Posterior cingulate gyrus (tissue), 11 donors: Measurements from ENCODE around the gene SIRT4.
"Not testable (repeated sequence)": the region's sequence is repeated elsewhere in the genome, so short reads cannot be mapped to it uniquely, and the experiment has no call there.

Experiments
- DNase-seq, 10 donors: peaks; one replicate each; pipeline versions ENCODE4 v3.0.0 to v3.0.0-alpha.2; 2020 to 2021; ENCODE audit warnings: mixed read lengths in 3 of 10
- intact Hi-C: fragments of 100-400 bp; cut with DNase I; formaldehyde crosslinking; loops from one replicate; pipeline ENCODE4 v1.15.1; 2023

The SIRT4 gene, protein sequence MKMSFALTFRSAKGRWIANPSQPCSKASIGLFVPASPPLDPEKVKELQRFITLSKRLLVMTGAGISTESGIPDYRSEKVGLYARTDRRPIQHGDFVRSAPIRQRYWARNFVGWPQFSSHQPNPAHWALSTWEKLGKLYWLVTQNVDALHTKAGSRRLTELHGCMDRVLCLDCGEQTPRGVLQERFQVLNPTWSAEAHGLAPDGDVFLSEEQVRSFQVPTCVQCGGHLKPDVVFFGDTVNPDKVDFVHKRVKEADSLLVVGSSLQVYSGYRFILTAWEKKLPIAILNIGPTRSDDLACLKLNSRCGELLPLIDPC

DNA sequence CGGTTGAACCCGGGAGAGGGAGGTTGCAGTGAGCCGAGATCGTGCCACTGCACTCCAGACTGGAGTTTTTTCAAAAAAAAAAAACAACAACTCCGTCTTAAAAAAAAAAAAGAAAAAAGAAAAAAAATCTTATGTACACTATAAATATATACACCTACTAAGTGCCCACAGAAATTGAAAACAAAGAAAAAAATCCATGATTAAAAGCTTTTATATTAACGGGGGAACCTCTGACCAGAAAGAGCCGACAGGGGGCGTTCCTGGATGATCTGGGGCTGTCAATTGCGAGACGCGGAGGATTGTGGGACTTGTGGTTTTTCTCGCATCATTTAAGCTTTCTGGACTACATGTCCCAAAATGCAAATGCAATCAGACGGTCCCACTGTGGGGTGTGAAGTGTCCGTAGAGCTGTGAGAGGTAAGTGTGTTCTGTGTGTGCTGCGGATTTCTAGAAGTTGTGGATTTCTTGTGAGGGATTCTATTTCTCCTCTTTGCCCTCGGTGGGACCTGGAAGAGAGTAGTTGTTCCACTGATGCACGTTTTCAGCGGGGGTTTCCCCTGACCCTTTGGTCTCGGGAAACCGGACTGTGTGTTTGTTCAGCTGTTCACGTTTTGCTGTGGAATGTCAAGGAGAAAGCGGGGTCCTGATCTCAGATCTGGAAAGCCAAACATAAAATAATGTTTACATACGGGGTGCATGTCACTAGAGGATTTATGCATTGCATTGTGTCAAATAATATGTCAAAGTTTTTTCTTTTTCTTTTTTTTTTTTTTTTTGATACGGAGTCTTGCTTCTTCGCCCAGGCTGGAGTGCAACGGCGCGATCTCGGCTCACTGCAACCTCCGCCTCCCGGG, at the start of gene SIRT4:
Gene SIRT4, plus strand, starts transcription at position 360 of the 854 bp plus-strand sequence. CDS start 1,241 bp downstream, outside the sequence.
- intact Hi-C loops, result no loop called here
- peak; percentile 74 to 97 (median 88) for DNase-seq

- intact Hi-C loops, DNase-seq: not testable (repeated sequence)
These were observed 48.8 kb upstream of the SIRT4 start for GRCh38 chr12:120253313-120253712.

DNA sequence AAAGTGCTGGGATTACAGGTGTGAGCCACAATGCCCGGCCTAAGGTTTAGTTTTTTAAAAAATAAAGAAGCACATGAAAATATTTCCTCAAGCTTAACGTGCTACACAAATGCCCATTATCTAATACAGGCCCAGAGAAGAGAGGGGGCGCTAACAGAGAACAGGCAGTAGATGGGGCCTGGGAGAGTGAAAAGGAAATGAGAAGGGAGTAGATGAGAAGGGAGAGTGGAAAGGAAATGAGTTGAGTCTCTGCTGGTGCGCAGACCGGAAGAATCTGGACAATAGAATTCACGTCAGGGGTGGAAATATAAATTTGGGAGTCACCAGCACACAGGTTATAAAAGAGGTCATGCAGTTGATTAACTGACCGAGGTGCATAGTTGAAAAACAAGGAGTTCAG, 47.3 kb upstream of the SIRT4 start:
- intact Hi-C loops, result no loop called here
- no peak for DNase-seq

- intact Hi-C loops, result no loop called here
- DNase-seq, result peak in 3 of 10 donors; percentile 32 to 85 (median 52)
These were observed 44.9 kb upstream of the SIRT4 start for GRCh38 chr12:120257041-120257821.

DNA sequence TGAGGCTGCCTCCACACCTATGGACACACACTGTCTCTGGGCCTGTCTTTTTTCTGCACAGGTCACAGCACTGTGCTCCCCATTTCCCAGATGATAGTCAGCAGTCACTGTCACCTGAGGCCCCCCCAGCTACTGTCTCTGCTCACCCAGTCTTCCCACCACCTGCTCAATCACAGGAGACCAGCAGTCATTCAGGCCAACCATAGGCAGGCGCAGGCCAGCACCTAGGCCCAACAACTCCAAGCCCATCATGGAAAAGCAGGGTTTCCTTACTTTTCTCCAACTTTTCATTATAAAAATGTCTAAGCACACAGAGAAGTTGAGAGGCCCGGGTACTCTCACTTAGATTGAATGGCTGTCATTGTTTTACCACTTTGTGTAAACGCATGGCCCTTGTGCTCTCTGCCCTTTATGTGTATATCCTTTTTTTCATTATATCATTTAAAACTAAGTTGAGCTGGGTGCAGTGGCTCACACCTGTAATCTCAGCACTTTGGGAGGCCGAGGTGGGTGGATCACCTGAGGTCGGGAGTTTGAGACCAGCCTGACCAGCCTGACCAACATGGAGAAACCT, 43.7 kb upstream of the SIRT4 start:
- intact Hi-C loops, result no loop called here
- no peak for DNase-seq

- intact Hi-C loops, result no loop called here
- peak in 1 of 10 donors; percentile 8 for DNase-seq
These were observed 42.5 kb upstream of the SIRT4 start for GRCh38 chr12:120259418-120260202.

DNA sequence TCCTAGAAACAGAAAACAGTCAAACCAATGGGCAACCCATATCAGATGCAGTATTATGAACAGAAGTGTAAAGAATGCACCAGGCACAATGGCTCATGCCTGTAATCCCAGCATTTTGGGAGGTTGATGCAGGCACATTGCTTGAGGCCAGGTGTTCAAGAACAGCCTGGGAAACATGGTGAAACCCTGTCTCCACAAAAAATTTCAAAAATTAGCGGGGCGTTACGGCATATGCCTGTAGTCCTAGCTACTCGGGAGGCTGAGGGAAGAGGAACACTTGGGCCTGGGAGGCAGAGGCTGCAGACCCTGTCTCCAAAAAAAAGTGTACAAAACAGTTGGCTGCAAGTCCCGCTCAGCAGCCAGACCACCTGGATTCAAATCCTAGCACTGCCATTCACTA, 41.5 kb upstream of the SIRT4 start:
- intact Hi-C loops, result no loop called here
- DNase-seq, result peak in 1 of 10 donors; percentile 26

GRCh38 chr12:120261951-120262851, 39.9 kb upstream of the SIRT4 start:
- DNase-seq, result peak in 4 of 10 donors; percentile 24 to 83 (median 40)
- intact Hi-C loops, result no loop called here

GRCh38 chr12:120262852-120263747, 39.0 kb upstream of the SIRT4 start:
- peak in 2 of 10 donors; percentile 4 to 65 for DNase-seq
- intact Hi-C loops, result no loop called here

GRCh38 chr12:120263748-120264085, 38.4 kb upstream of the SIRT4 start:
- intact Hi-C loops, result no loop called here
- DNase-seq, result peak in 2 of 10 donors; percentile 1 to 5

DNA sequence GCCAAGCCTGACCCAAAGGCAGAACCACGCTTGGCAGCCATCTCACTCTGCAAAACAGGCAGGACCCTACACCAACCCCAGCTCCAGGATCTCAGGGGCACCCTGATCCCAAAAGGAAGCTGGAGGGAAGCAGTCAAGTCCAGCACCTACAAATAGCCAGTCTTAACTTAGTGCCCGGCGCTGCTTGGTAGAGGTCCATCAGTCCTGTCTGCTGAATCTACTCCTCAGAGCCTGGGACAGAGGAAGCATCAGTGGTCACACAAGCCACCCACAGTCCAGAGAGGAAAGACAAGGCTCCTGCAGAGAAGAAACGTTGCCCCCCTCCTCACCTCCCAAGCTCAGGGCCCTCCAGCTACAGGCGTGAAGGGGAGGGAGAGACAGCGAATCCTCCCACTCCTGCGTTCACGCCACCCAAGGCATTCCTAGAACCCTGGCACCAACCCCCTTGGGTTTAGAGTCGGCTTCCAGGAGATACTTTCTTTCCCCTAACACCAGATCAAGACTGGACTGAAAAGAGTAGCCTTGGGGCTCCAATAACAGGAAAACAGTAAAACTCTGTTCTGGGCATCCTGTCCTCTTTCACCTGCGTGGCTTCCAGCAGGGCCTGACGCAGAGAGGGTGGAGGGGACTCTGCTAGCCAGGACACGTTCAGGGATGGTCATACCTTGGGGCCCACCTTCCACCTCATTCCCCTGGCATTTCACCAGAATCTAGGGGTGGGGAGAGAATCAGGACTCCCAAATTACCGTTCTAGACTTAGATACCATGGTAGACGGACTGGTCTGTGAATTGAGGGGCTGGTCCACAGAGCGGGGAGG, 37.8 kb upstream of the SIRT4 start:
- intact Hi-C loops, result no loop called here

DNA sequence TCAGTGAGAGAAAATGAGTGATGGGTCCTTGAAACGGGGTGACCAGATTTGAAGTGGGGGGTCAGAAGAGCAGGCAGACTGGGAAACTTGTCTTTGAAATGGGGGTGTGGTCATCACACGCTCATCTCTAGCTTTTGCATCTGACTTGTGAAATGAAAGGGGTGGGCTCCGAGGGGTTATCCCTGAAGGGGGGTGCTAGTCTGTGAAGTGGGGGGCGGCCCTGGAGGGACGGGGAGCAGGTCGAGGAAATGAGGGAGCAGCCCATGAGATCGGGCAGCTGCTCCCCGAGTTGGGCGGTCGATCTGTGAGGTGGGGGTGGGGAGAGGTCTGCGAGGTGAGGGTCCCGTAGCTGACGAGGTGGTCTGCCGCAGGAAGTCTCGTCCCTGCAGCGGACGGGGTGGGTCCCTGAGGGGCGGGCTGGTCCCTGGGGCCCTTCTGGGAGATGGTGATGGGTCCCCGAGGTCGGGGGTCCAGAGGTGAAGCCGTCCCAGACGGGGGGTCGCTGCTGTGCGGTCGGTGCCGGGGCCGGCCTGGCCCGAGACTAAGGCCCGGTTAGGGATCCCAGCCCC, 37.1 kb upstream of the SIRT4 start:
- DNase-seq, result peak in 4 of 10 donors; percentile 11 to 79 (median 66)
- intact Hi-C loops, result loop anchor here (1.0 kb wide), 1 partner anchor 37 kb away; no protein-coding TSS in a partner anchor

More for the DNA sequence above, 37.8 kb upstream of the SIRT4 start:
- peak in 2 of 10 donors; percentile 59 to 65 for DNase-seq

- intact Hi-C loops, result loop anchor here (1.0 to 2.0 kb wide), 2 partner anchors 25 to 37 kb away; partner anchors contain the start of gene RNU4-2
- peak; percentile 61 to 97 (median 79) for DNase-seq
These were observed 36.5 kb upstream of the SIRT4 start, which contains the start of gene PXN for GRCh38 chr12:120265473-120266179. TSS of gene PXN (minus strand) at chr12:120265730. CDS start at chr12:120265629, 101 bp downstream.

GRCh38 chr12:120266180-120266870, 35.8 kb upstream of the SIRT4 start:
- intact Hi-C loops, result loop anchor here (2.0 kb wide), 1 partner anchor 24 kb away; the partner anchor contains the start of gene RNU4-2
- peak in 2 of 10 donors; percentile 6 to 8 for DNase-seq

- DNase-seq, result no peak
- intact Hi-C loops, result loop anchor here (2.0 kb wide), 1 partner anchor 23 kb away; the partner anchor contains the start of gene RNU4-2
These were observed 34.4 kb upstream of the SIRT4 start for GRCh38 chr12:120267736-120268135.
